ENCODE measurements around the gene PSMD7.

The PSMD7 gene

GRCh38 chr16:74304164-74304834 lies 7.7 kb downstream of the PSMD7 start:
- no peak overlapping the region for H3K4me3 ChIP-seq (replicated peaks in 1 of 2; ENCODE audit: low read depth in 2 of 2, low read length in 2 of 2)
- DNase-seq (ENCODE audit: low read depth in 2 of 2), result peak; percentile 18 to 21
- TF ChIP-seq CTCF (IDR thresholded peaks at IDR 0.05; ENCODE audit: low read depth, low read length), result peak; percentile 32

GRCh38 chr16:74304835-74305176 lies 8.2 kb downstream of the PSMD7 start:
- no peak for TF ChIP-seq CTCF (IDR thresholded peaks at IDR 0.05; ENCODE audit: low read depth, low read length)
- DNase-seq (ENCODE audit: low read depth in 2 of 2), result no peak
- H3K4me3 ChIP-seq (replicated peaks in 1 of 2; ENCODE audit: low read depth in 2 of 2, low read length in 2 of 2), result no peak overlapping the region

GRCh38 chr16:74305281-74305680 lies 8.7 kb downstream of the PSMD7 start:
- no peak for TF ChIP-seq CTCF (IDR thresholded peaks at IDR 0.05; ENCODE audit: low read depth, low read length)
- DNase-seq (ENCODE audit: low read depth in 2 of 2), result no peak
- no peak overlapping the region for H3K4me3 ChIP-seq (replicated peaks in 1 of 2; ENCODE audit: low read depth in 2 of 2, low read length in 2 of 2)

- no peak overlapping the region for H3K4me3 ChIP-seq (replicated peaks in 1 of 2; ENCODE audit: low read depth in 2 of 2, low read length in 2 of 2)
- no peak for TF ChIP-seq CTCF (IDR thresholded peaks at IDR 0.05; ENCODE audit: low read depth, low read length)
These were observed 9.6 kb downstream of the PSMD7 start for GRCh38 chr16:74305978-74306784.

GRCh38 chr16:74307383-74307782 lies 10.8 kb downstream of the PSMD7 start:
- H3K4me3 ChIP-seq (replicated peaks in 1 of 2; ENCODE audit: low read depth in 2 of 2, low read length in 2 of 2), result no peak overlapping the region
- DNase-seq (ENCODE audit: low read depth in 2 of 2), result no peak
- TF ChIP-seq CTCF (IDR thresholded peaks at IDR 0.05; ENCODE audit: low read depth, low read length), result no peak

More at GRCh38 chr16:74305978-74306784, 9.6 kb downstream of the PSMD7 start:
- DNase-seq (ENCODE audit: low read depth in 2 of 2), result no peak

- DNase-seq (ENCODE audit: low read depth in 2 of 2), result peak; percentile 70 to 72
- TF ChIP-seq CTCF (IDR thresholded peaks at IDR 0.05; ENCODE audit: low read depth, low read length), result peak; percentile 71
- H3K4me3 ChIP-seq (replicated peaks in 1 of 2; ENCODE audit: low read depth in 2 of 2, low read length in 2 of 2), result no peak overlapping the region
These were observed 13.5 kb downstream of the PSMD7 start for GRCh38 chr16:74309789-74310781.

Data from cardiac fibroblast (primary cell).